ENCODE data around the gene TLE5. TPM values are rescaled to one million over a fixed set of nuclear protein-coding genes. Genes with fewer than 3 reads are reported as not detected.

The TLE5 gene
- polyA plus RNA-seq, 1 donor (not counting 4 experiments of a cell fraction or from before 2014, with no cell fraction given), result 249 TPM

DNA sequence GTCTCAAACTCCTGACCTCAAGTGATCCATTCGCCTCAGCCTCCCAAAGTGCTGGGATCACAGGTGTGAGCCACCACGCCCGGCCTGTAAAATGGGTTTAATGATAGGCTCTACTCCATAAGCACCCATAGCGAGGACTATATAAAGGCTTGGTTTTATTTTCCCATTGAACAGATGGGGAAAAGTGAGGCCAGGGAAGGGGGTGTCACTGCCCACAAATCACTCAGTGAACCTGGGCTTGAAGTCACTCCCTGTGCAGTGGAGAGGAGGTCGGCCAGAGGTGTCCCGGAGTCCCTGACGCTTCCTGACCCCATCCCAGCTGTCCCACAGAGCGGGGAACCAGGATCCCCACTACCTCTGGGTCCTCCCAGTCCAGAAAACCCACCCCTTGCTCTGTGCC is 48.2 kb downstream of the TLE5 start:
- no peak overlapping the region for H3K4me2 ChIP-seq (ENCODE audit: control insufficient read depth, extremely low read depth, insufficient read depth, low read depth, low read length)

DNA sequence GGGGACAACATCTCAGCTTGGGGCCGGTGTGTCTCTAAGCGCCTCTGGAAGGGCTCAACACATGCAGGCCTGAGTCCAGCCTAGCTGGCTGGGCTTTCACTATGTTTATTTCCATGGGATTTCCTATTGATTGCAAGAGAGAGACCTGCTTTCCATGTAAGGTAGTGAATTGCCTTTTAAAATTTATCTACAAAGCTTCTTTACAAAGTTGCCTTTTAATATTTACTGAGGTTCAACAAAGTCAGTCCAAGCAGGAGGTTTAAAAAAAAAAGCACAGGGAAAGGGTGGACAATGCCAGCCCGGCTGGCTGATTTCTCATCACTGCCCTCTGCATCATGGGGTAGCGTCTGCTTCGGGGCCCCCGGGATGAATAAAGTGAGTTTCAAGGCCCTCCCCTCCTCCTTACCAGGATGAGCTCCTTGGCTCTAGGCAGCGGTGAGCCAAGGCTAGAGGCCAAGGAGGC is 49.0 kb downstream of the TLE5 start:
- Histone ChIP-seq H3K36me3 (ENCODE audit: control insufficient read depth in 2 of 2, extremely low read depth in 1 of 2, insufficient read depth in 2 of 2, low read length in 2 of 2) (no peaks in the 10 kb centered on the region), H4K20me1 (ENCODE audit: control insufficient read depth, extremely low read depth, insufficient read depth, low read length) (no peaks in the 10 kb centered on the region), H3K4me3 (ENCODE audit: control insufficient read depth in 2 of 3, extremely low read depth in 1 of 3, insufficient read depth in 2 of 3, low read depth in 1 of 3, low read length in 3 of 3) (no peak overlapping the region), H3K9me1 (ENCODE audit: control insufficient read depth, extremely low read depth, insufficient read depth, low read length) (no peaks in the 10 kb centered on the region), H2AFZ (ENCODE audit: control insufficient read depth, low read length) (no peak overlapping the region), H3K27ac (ENCODE audit: control insufficient read depth, insufficient read depth, low read length) (no peak overlapping the region), H3K4me1 (ENCODE audit: control insufficient read depth, extremely low read depth, insufficient read depth, low read length) (no peaks in the 10 kb centered on the region), H3K9ac (ENCODE audit: control insufficient read depth, extremely low read depth, insufficient read depth, low read length) (no peak overlapping the region), H3K79me2 (ENCODE audit: control insufficient read depth, insufficient read depth, low read length) (no peaks in the 10 kb centered on the region), H3K4me2 (ENCODE audit: control insufficient read depth, extremely low read depth, insufficient read depth, low read depth, low read length) (no peak overlapping the region), H3K9me3 (ENCODE audit: control insufficient read depth, low read depth, low read length) (no peaks in the 10 kb centered on the region), H3K27me3 (ENCODE audit: control insufficient read depth, extremely low read depth, insufficient read depth, low read length) (no peaks in the 10 kb centered on the region)
- FAIRE-seq, result no peak
- no peak for DNase-seq (ENCODE audit: low read depth, low spot score)
- no peak for TF ChIP-seq EZH2 (IDR thresholded peaks at IDR 0.05; ENCODE audit: low read length)
- TF ChIP-seq, protein P1, sequence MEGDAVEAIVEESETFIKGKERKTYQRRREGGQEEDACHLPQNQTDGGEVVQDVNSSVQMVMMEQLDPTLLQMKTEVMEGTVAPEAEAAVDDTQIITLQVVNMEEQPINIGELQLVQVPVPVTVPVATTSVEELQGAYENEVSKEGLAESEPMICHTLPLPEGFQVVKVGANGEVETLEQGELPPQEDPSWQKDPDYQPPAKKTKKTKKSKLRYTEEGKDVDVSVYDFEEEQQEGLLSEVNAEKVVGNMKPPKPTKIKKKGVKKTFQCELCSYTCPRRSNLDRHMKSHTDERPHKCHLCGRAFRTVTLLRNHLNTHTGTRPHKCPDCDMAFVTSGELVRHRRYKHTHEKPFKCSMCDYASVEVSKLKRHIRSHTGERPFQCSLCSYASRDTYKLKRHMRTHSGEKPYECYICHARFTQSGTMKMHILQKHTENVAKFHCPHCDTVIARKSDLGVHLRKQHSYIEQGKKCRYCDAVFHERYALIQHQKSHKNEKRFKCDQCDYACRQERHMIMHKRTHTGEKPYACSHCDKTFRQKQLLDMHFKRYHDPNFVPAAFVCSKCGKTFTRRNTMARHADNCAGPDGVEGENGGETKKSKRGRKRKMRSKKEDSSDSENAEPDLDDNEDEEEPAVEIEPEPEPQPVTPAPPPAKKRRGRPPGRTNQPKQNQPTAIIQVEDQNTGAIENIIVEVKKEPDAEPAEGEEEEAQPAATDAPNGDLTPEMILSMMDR (optimal IDR thresholded peaks at IDR 0.05 in 1 of 3, IDR thresholded peaks at IDR 0.05 in 1 of 3, conservative IDR thresholded peaks at IDR 0.05 in 1 of 3; ENCODE audit: extremely low read depth in 1 of 3, insufficient read depth in 2 of 3, low read length in 3 of 3), result no peak
- dilution Hi-C loops (cut with MboI; ENCODE audit: extremely low pct_ligation_motif_present, low sequenced_read_pairs), result no loop called here

More for the DNA sequence above, 48.2 kb downstream of the TLE5 start:
- Histone ChIP-seq H3K4me3 (ENCODE audit: control insufficient read depth in 2 of 3, extremely low read depth in 1 of 3, insufficient read depth in 2 of 3, low read depth in 1 of 3, low read length in 3 of 3) (no peak overlapping the region), H3K9me3 (ENCODE audit: control insufficient read depth, low read depth, low read length) (no peaks in the 10 kb centered on the region), H3K79me2 (ENCODE audit: control insufficient read depth, insufficient read depth, low read length) (no peaks in the 10 kb centered on the region), H3K9me1 (ENCODE audit: control insufficient read depth, extremely low read depth, insufficient read depth, low read length) (no peaks in the 10 kb centered on the region), H4K20me1 (ENCODE audit: control insufficient read depth, extremely low read depth, insufficient read depth, low read length) (no peaks in the 10 kb centered on the region), H3K27me3 (ENCODE audit: control insufficient read depth, extremely low read depth, insufficient read depth, low read length) (no peaks in the 10 kb centered on the region), H3K4me1 (ENCODE audit: control insufficient read depth, extremely low read depth, insufficient read depth, low read length) (no peaks in the 10 kb centered on the region), H3K36me3 (ENCODE audit: control insufficient read depth in 2 of 2, extremely low read depth in 1 of 2, insufficient read depth in 2 of 2, low read length in 2 of 2) (no peaks in the 10 kb centered on the region), H3K9ac (ENCODE audit: control insufficient read depth, extremely low read depth, insufficient read depth, low read length) (no peak overlapping the region), H3K27ac (ENCODE audit: control insufficient read depth, insufficient read depth, low read length) (no peak overlapping the region), H2AFZ (ENCODE audit: control insufficient read depth, low read length) (no peak overlapping the region)
- dilution Hi-C loops (cut with MboI; ENCODE audit: extremely low pct_ligation_motif_present, low sequenced_read_pairs), result no loop called here
- TF ChIP-seq, protein P1 (optimal IDR thresholded peaks at IDR 0.05 in 1 of 3, IDR thresholded peaks at IDR 0.05 in 1 of 3, conservative IDR thresholded peaks at IDR 0.05 in 1 of 3; ENCODE audit: extremely low read depth in 1 of 3, insufficient read depth in 2 of 3, low read length in 3 of 3), result no peak
- no peak for TF ChIP-seq EZH2 (IDR thresholded peaks at IDR 0.05; ENCODE audit: low read length)
- FAIRE-seq (no peak), DNase-seq (ENCODE audit: low read depth, low spot score) (no peak)

Data from keratinocyte (primary cell).